ENCODE data around the gene TMEM240. TPM values are rescaled to one million over a fixed set of nuclear protein-coding genes. Genes with fewer than 3 reads are reported as not detected.

The TMEM240 gene
- total RNA-seq, 1 experiment from 2014 or later: 3.6 TPM

DNA sequence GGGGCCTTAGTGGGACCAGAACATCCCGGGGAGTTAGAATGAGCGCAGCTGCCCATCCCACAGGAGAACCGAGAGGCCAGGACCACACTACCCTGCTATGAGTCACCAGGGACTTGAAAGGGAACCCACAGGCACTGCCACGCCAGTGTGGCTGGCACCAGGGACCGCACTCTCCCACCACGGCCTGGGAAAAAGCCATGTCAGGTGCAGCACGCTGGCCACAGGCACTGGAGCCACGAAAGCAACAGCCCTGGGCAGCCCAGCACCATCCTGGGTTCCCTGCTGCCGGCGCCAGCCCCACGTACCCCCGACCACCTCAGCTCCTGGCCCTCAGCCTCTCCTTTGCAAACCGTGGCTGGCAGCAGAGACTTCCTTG is 14.1 kb upstream of the TMEM240 start:
- BruUV-seq (replicated peaks): no TSS peak
- Mint-ChIP-seq H3K27me3 (ENCODE audit: insufficient read depth, unreplicated experiment) (no peaks in the 10 kb centered on the region), H3K4me3 (ENCODE audit: unreplicated experiment) (no peak overlapping the region), H3K27ac (ENCODE audit: low read depth, unreplicated experiment) (no peak overlapping the region), H3K4me1 (ENCODE audit: insufficient read depth, unreplicated experiment) (peaks cover 8% of the 10 kb centered on the region), H3K36me3 (ENCODE audit: insufficient read depth, unreplicated experiment) (peaks cover 45% of the 10 kb centered on the region), H3K9me3 (ENCODE audit: unreplicated experiment) (no peaks in the 10 kb centered on the region)
- intact Hi-C loops (cut with micrococcal nuclease): no loop called here
- CTCF ChIA-PET: interaction anchor here (0.7 kb wide), 1 partner anchor 31 kb away, joined by 4 read pairs; no protein-coding TSS in a partner anchor
- POLR2A ChIA-PET: no interaction called here
- no peak for DNase-seq (ENCODE audit: unreplicated experiment)
- TF ChIP-seq, protein P1, sequence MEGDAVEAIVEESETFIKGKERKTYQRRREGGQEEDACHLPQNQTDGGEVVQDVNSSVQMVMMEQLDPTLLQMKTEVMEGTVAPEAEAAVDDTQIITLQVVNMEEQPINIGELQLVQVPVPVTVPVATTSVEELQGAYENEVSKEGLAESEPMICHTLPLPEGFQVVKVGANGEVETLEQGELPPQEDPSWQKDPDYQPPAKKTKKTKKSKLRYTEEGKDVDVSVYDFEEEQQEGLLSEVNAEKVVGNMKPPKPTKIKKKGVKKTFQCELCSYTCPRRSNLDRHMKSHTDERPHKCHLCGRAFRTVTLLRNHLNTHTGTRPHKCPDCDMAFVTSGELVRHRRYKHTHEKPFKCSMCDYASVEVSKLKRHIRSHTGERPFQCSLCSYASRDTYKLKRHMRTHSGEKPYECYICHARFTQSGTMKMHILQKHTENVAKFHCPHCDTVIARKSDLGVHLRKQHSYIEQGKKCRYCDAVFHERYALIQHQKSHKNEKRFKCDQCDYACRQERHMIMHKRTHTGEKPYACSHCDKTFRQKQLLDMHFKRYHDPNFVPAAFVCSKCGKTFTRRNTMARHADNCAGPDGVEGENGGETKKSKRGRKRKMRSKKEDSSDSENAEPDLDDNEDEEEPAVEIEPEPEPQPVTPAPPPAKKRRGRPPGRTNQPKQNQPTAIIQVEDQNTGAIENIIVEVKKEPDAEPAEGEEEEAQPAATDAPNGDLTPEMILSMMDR (IDR thresholded peaks at IDR 0.05; ENCODE audit: unreplicated experiment): no peak

DNA sequence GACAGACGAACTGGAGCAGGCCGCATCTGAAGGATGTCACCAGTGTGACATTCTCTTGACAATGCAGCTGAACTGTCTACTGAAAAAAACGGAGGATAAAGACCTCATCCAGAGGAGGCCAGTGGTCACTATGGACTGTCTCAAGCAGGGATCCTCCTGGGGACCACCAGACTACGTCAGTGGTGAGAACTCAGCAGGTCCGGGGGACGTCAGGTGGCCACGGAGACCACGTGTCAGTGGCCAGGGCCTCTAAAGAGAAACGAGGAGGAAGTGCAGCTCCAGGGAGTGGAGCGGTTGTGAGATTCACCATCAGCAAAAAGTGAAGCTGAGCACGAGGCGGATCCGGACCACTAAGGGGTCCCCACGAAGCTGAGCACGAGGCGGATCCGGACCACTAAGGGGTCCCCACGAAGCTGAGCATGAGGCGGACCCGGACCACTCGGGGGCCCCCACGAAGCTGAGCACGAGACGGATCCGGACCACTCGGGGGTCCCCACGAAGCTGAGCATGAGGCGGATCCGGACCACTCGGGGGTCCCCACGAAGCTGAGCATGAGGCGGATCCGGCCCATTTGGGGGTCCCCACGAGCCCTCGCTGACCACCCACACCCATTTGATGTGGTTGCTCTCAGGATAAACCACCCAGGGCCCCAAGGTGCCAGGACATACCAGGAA is 13.5 kb upstream of the TMEM240 start:
- H3K36me3 Mint-ChIP-seq (ENCODE audit: insufficient read depth, unreplicated experiment): peaks cover 43% of the 10 kb centered on the region
- ChIA-PET CTCF (interaction anchor here (0.7 kb wide), 1 partner anchor 30 kb away, joined by 4 read pairs; no protein-coding TSS in a partner anchor), POLR2A (no interaction called here)
- TF ChIP-seq, protein P1 (IDR thresholded peaks at IDR 0.05; ENCODE audit: unreplicated experiment): no peak
- H3K4me3 Mint-ChIP-seq (ENCODE audit: unreplicated experiment): no peak overlapping the region
- no peaks in the 10 kb centered on the region for H3K27me3 Mint-ChIP-seq (ENCODE audit: insufficient read depth, unreplicated experiment)
- H3K9me3 Mint-ChIP-seq (ENCODE audit: unreplicated experiment): no peaks in the 10 kb centered on the region
- BruUV-seq (replicated peaks): no TSS peak
- peaks cover 8% of the 10 kb centered on the region for H3K4me1 Mint-ChIP-seq (ENCODE audit: insufficient read depth, unreplicated experiment)
- no peak for DNase-seq (ENCODE audit: unreplicated experiment)
- intact Hi-C loops (cut with micrococcal nuclease): no loop called here
- no peak overlapping the region for H3K27ac Mint-ChIP-seq (ENCODE audit: low read depth, unreplicated experiment)

DNA sequence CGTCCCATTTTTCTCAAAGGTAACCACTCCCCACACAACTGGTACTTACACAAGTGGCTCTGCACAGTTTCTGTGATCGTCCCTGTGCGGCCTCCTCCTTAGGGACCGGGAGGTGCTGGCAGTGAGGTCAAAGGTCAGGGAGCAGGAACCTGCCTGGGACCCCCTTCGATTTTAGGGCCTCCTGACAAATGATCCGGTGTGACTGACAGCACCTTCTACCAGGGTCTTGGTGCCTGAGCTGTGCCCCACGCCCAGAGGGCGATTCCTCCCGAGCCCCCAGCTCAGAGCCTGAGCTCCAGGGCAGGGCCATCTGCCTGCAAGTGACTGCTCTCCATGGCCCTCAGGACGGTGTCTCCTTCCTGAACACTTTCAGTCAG is 11.8 kb upstream of the TMEM240 start:
- CTCF ChIA-PET: no interaction called here
- POLR2A ChIA-PET: interaction anchor here (1.3 kb wide), 1 partner anchor 11 kb away, joined by 3 read pairs; no protein-coding TSS in a partner anchor
- H3K27ac Mint-ChIP-seq (ENCODE audit: low read depth, unreplicated experiment): no peak overlapping the region
- BruUV-seq (replicated peaks): no TSS peak
- H3K36me3 Mint-ChIP-seq (ENCODE audit: insufficient read depth, unreplicated experiment): peaks cover 31% of the 10 kb centered on the region
- DNase-seq (ENCODE audit: unreplicated experiment): no peak
- no peak overlapping the region for H3K4me3 Mint-ChIP-seq (ENCODE audit: unreplicated experiment)
- intact Hi-C loops (cut with micrococcal nuclease): no loop called here
- no peaks in the 10 kb centered on the region for H3K9me3 Mint-ChIP-seq (ENCODE audit: unreplicated experiment)
- TF ChIP-seq, protein P1 (IDR thresholded peaks at IDR 0.05; ENCODE audit: unreplicated experiment): no peak
- peaks cover 8% of the 10 kb centered on the region for H3K4me1 Mint-ChIP-seq (ENCODE audit: insufficient read depth, unreplicated experiment)
- H3K27me3 Mint-ChIP-seq (ENCODE audit: insufficient read depth, unreplicated experiment): no peaks in the 10 kb centered on the region

DNA sequence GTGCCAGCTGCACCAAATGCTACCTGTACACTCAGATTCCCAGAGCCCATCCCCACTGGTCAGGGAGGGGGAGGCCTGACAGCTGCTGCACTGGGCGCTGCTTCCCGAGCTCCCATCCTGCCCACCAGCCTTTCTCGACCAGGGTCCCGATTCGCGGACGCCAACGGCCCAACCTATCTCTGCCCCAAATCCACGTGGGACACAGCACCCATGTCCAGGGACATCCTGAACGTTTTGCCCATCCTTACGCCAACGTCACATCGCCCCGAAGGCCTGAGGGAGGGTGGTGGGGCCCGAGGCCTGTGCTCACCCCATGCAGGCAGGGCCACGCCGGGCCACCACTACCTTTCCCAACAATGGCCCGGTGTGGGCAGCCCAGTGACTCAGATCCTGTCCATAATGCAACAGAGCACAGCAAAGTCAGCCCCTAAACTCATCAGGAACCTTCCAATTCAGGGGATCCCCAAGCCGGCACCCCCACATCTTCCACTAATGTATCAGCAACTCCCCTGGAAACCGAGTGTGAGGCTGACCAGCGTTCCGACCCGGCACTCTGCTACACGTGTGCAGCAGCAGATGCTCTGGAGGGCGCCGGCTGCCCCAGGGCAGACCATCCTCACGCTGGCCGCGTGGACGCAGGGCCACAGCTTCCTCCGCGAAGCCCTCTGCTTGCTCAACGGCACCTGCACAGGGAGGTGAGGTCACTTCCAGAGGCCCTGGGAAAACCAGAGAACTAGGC is 11.3 kb upstream of the TMEM240 start:
- CTCF ChIA-PET: interaction anchor here (1.1 kb wide), 1 partner anchor 149 kb away, joined by 3 read pairs; no protein-coding TSS in a partner anchor
- no peak for DNase-seq (ENCODE audit: unreplicated experiment)
- H3K27ac Mint-ChIP-seq (ENCODE audit: low read depth, unreplicated experiment): no peak overlapping the region
- H3K9me3 Mint-ChIP-seq (ENCODE audit: unreplicated experiment): no peaks in the 10 kb centered on the region
- H3K4me3 Mint-ChIP-seq (ENCODE audit: unreplicated experiment): no peak overlapping the region
- H3K36me3 Mint-ChIP-seq (ENCODE audit: insufficient read depth, unreplicated experiment): peaks cover 33% of the 10 kb centered on the region
- H3K4me1 Mint-ChIP-seq (ENCODE audit: insufficient read depth, unreplicated experiment): peaks cover 8% of the 10 kb centered on the region
- intact Hi-C loops (cut with micrococcal nuclease): no loop called here
- TF ChIP-seq, protein P1 (IDR thresholded peaks at IDR 0.05; ENCODE audit: unreplicated experiment): no peak
- no peaks in the 10 kb centered on the region for H3K27me3 Mint-ChIP-seq (ENCODE audit: insufficient read depth, unreplicated experiment)
- POLR2A ChIA-PET: interaction anchor here (1.3 kb wide), 1 partner anchor 10 kb away, joined by 3 read pairs; no protein-coding TSS in a partner anchor
- no TSS peak for BruUV-seq (replicated peaks)
